Heart left ventricle (tissue), 16 donors: Measurements from ENCODE around the gene FAM120C. TPM values are rescaled to one million over a fixed set of nuclear protein-coding genes. Genes with fewer than 3 reads are reported as not detected.

Experiments used
- ATAC-seq, 4 donors: fragments of 200-7000 bp; cut with Tn5 transposase; one replicate each; pipeline ENCODE4 v1.9.1; 2020 to 2022; ENCODE audit warnings: moderate library complexity in 4 of 4, mild to moderate bottlenecking in 3 of 4, moderate number of reproducible peaks in 1 of 4
- DNase-seq, 5 donors: peaks; one replicate each; pipeline ENCODE4 v3.0.0-alpha.2; 2020
- H3K27ac ChIP-seq, 12 donors: fragments of 200-600 bp; sonication (generic) in 4 of 12; one replicate each; pipeline versions ENCODE4 v1.5.0 to v1.8.0; 2016 to 2022; ENCODE audit warnings: mild to moderate bottlenecking in 2 of 12
- H3K27me3 ChIP-seq, 9 donors: fragments of 200-600 bp; sonication (generic) in 2 of 9; one replicate each; pipeline versions ENCODE4 v1.5.1 to v1.8.0; 2016 to 2022; ENCODE audit warnings: mild to moderate bottlenecking in 3 of 9
- H3K36me3 ChIP-seq, 9 donors: fragments of 200-600 bp; sonication (generic) in 2 of 9; one replicate each; pipeline versions ENCODE4 v1.5.0 to v1.8.0; 2018 to 2022; ENCODE audit warnings: mild to moderate bottlenecking in 2 of 9
- H3K4me1 ChIP-seq, 12 donors: fragments of 200-600 bp; sonication (generic) in 4 of 12; one replicate each; pipeline versions ENCODE4 v1.5.0 to v1.8.0; 2016 to 2022; ENCODE audit warnings: mild to moderate bottlenecking in 3 of 12
- H3K4me3 ChIP-seq, 12 donors: fragments of 200-600 bp; sonication (generic) in 4 of 12; one replicate each; pipeline versions ENCODE4 v1.5.0 to v1.8.0; 2017 to 2022; ENCODE audit warnings: mild to moderate bottlenecking in 9 of 12, moderate library complexity in 4 of 12
- H3K9me3 ChIP-seq, 12 donors: fragments of 200-600 bp; sonication (generic) in 4 of 12; one replicate each; pipeline versions ENCODE4 v1.5.0 to v1.8.0; 2016 to 2022; ENCODE audit warnings: mild to moderate bottlenecking in 1 of 12
- CTCF ChIP-seq, 12 donors: fragments of 200-600 bp; sonication (generic) in 4 of 12; IDR thresholded peaks; one replicate each; pipeline versions ENCODE4 v1.5.0 to v1.8.0; 2018 to 2022; ENCODE audit warnings: antibody characterized with exemption in 12 of 12, mild to moderate bottlenecking in 5 of 12
- POLR2A ChIP-seq, 2 donors: fragments of 450-650 bp; IDR thresholded peaks; one replicate each; pipeline ENCODE4 v1.6.1; 2017; ENCODE audit warnings: antibody characterized with exemption in 2 of 2, mild to moderate bottlenecking in 2 of 2, moderate library complexity in 2 of 2
- WGBS, 4 donors: extraction: QIAGEN DNeasy Blood & Tissue Kit in 2 of 4; methylation state at CpG; one replicate each; pipeline versions ENCODE4 v1.1.5 to v1.1.7; 2013 to 2018; 5-methylcytosine and 5-hydroxymethylcytosine counted together
- intact Hi-C, 10 donors: fragments of 100-400 bp; cut with DNase I; formaldehyde crosslinking; loops; one replicate each; pipeline versions ENCODE4 v1.11.1 to v1.14.2; 2022
- polyA plus RNA-seq, 2 donors: library from polyadenylated mRNA; stranded (reverse); fragments of 200-250 nt; gene quantifications; one replicate each; pipeline ENCODE4 v1.2.3, GENCODE V29; 2013
- total RNA-seq, 9 donors: library from RNA; depleted of rRNA in 2 of 9; stranded (reverse); fragments of >200 nt in 2 of 9; fragmentation: NEBNext Ultra II Directional in 3 of 9; extraction: Animal tissue kit (Norgen Biotek cat#: 25700) in 3 of 9; gene quantifications; one replicate each; pipeline versions ENCODE4 v1.1.0 to v1.2.4, GENCODE V29; 2016 to 2023
- donor health status: ischemic (EF 13 %, LVEDD 7.1; RV severe dilation, severe dysfunction).
- donor health status: healthy with polysubstance abuse.
- donor health status: DM: no; HTN: yes; CAD: no.
- donor health status: DM: no; HTN: no; CAD: no.
- donor health status: ischemic (EF 25% LVEDD 6.9; RV normal size, moderate dysfunction).
- donor health status: ischemic (EF 25% LVEDD 5.7; RV mildly dilated, moderate dysfunction).
- donor health status: healthy.
- donor health status: DM: yes; HTN: yes; CAD: no.
- donor health status: ischemic (EF 35%, LVEDD 5.7; RV mildly dilated, moderate dysfunction).
- donor health status: nonischemic (EF 11% LVEDD 7.7; RV severe dilation, severe dysfunction).
- donor health status: DM: yes; HTN: yes; CAD: no.
- donor health status: PGD.
- donor health status: ischemic (EF 29% LVEDD 5.4; RV normal size, mild dysfunction).
- donor health status: nonischemic (EF 23%, LVEDD 6.1; RV moderate dilation, normal function).

FAM120C gene
- total and polyA plus RNA-seq, 11 donors: 2.1 to 8.8 (median 5.8) TPM

GRCh38 chrX:54067766-54068165 lies 115.3 kb downstream of the FAM120C start:
- H3K27me3 ChIP-seq: peaks cover 0 to 6% (median 0%) of the 10 kb centered on the region in 9 donors

GRCh38 chrX:54066841-54067240 lies 116.2 kb downstream of the FAM120C start:
- DNase-seq (no peak), ATAC-seq (no peak)
- Histone ChIP-seq H3K36me3 (peaks cover 0 to 12% (median 0%) of the 10 kb centered on the region in 9 donors), H3K27ac (no peak overlapping the region), H3K27me3 (peaks cover 0 to 6% (median 0%) of the 10 kb centered on the region in 9 donors), H3K9me3 (no peaks in the 10 kb centered on the region), H3K4me3 (no peak overlapping the region), H3K4me1 (no peaks in the 10 kb centered on the region)
- TF ChIP-seq POLR2A (IDR thresholded peaks at IDR 0.05) (no peak), CTCF (IDR thresholded peaks at IDR 0.05) (no peak)
- intact Hi-C loops: no loop called here

More at GRCh38 chrX:54067766-54068165, 115.3 kb downstream of the FAM120C start:
- TF ChIP-seq POLR2A (IDR thresholded peaks at IDR 0.05): no peak
- no peak for TF ChIP-seq CTCF (IDR thresholded peaks at IDR 0.05)
- ATAC-seq (no peak), DNase-seq (no peak)
- intact Hi-C loops: no loop called here
- no peaks in the 10 kb centered on the region for H3K9me3 ChIP-seq
- 62 to 84% (median 69%) methylated on average over 2 of the region's 2 CpGs for WGBS, 4 donors
- no peak overlapping the region for H3K27ac ChIP-seq
- H3K36me3 ChIP-seq: peaks cover 0 to 12% (median under 1%) of the 10 kb centered on the region in 9 donors
- H3K4me3 ChIP-seq: no peak overlapping the region
- no peaks in the 10 kb centered on the region for H3K4me1 ChIP-seq

GRCh38 chrX:54064564-54064963 lies 118.5 kb downstream of the FAM120C start:
- no peak overlapping the region for H3K27ac ChIP-seq
- WGBS, 4 donors: 80 to 93% (median 86%) methylated on average over 3 of the region's 3 CpGs
- intact Hi-C loops: no loop called here
- H3K36me3 ChIP-seq: no peaks in the 10 kb centered on the region
- H3K4me1 ChIP-seq: no peaks in the 10 kb centered on the region
- DNase-seq: no peak
- no peak overlapping the region for H3K4me3 ChIP-seq
- ATAC-seq: no peak
- no peaks in the 10 kb centered on the region for H3K9me3 ChIP-seq
- H3K27me3 ChIP-seq: peaks cover 0 to 6% (median 0%) of the 10 kb centered on the region in 9 donors
- TF ChIP-seq POLR2A (IDR thresholded peaks at IDR 0.05) (no peak), CTCF (IDR thresholded peaks at IDR 0.05) (no peak)

GRCh38 chrX:54063361-54063760 lies 119.7 kb downstream of the FAM120C start:
- Histone ChIP-seq H3K27me3 (no peaks in the 10 kb centered on the region), H3K27ac (no peak overlapping the region), H3K4me3 (no peak overlapping the region), H3K4me1 (no peaks in the 10 kb centered on the region), H3K36me3 (no peaks in the 10 kb centered on the region), H3K9me3 (no peaks in the 10 kb centered on the region)
- no peak for TF ChIP-seq CTCF (IDR thresholded peaks at IDR 0.05)
- no peak for TF ChIP-seq POLR2A (IDR thresholded peaks at IDR 0.05)
- intact Hi-C loops: no loop called here
- 75 to 92% (median 83%) methylated on average over 2 of the region's 2 CpGs for WGBS, 4 donors
- ATAC-seq (no peak), DNase-seq (no peak)
